Measurements from ENCODE around the gene MAPK7. TPM values are rescaled to one million over a fixed set of nuclear protein-coding genes. Genes with fewer than 3 reads are reported as not detected.

The MAPK7 gene
- total and polyA plus RNA-seq, 2 donors (not counting 1 experiment from before 2014, with no cell fraction given): 12.8 to 18.8 TPM

DNA sequence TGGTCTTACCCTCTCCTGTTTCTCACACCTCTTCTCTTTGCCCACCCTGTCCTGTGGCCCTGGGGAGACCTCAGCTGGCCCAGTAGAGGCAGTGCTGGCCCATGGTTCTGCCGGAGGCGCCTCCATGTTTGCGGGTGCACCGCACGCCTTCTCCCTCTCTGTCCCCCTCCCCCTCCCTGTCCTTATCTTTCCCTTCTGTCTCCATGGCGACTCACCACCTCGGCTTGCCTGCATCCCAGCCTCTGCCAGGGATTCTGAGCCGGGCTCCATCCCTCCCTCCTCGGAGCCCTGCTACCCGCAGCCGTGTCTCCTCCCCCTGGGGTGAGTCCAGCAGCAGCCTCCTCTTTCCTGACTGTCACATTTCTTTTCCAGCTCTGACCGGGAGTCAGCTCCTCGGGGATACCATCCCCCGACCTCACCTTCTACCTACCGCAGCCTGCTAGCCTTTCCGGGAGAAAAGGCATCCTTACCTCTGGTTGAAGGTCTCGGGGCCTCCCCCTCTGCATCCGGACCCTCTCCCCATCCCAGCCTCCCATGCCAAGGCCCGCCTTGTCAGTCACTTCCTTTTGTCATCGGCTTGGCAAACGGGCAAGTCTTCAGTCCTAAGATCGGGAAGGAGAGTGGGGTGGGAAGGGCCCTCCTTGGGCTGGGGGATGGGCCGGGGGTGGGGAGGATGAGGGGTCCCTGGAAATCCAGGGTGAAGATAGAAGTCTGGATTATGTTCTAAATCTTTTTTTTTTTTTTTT, 32.8 kb downstream of the MAPK7 start, which contains the start of gene RNF112:
Gene RNF112 (plus strand): TSS at position 358 of the 746 bp plus-strand sequence. CDS start 177 bp downstream, at position 535.
- H3K9ac ChIP-seq (ENCODE audit: insufficient read depth, low read length): no peak within 1 kb of the TSS
- no peaks in the 10 kb centered on the region for H3K79me2 ChIP-seq (ENCODE audit: control insufficient read depth, insufficient read depth, low read length)
- no peaks in the 10 kb centered on the region for H3K27me3 ChIP-seq (ENCODE audit: control insufficient read depth, insufficient read depth, low read length)
- no peaks in the 10 kb centered on the region for H3K9me3 ChIP-seq (ENCODE audit: control insufficient read depth, insufficient read depth, low read depth, low read length)
- no peaks in the 10 kb centered on the region for H3K36me3 ChIP-seq (ENCODE audit: control insufficient read depth, insufficient read depth, low read length)
- H3K27ac ChIP-seq (ENCODE audit: insufficient read depth, low read length): no peak within 1 kb of the TSS
- peak within 1 kb of the TSS; percentile 78 for H2AFZ ChIP-seq (ENCODE audit: low read length)
- peaks cover 6% of the 10 kb centered on the region for H3K4me1 ChIP-seq (ENCODE audit: control insufficient read depth, extremely low read depth, insufficient read depth, low read length)
- peak; percentile 56 to 67 for DNase-seq (ENCODE audit: low read depth in 2 of 2)
- peak within 1 kb of the TSS; percentile 78 for H3K4me2 ChIP-seq (ENCODE audit: extremely low read depth, insufficient read depth, low read length)
- H3K4me3 ChIP-seq (replicated peaks in 1 of 4; ENCODE audit: control extremely low read depth in 1 of 4, insufficient read depth in 1 of 4, low read depth in 3 of 4, low read length in 4 of 4): peak within 1 kb of the TSS in 3 of 4 experiments; percentile 32 to 47 (median 41)
- TF ChIP-seq, protein P1, sequence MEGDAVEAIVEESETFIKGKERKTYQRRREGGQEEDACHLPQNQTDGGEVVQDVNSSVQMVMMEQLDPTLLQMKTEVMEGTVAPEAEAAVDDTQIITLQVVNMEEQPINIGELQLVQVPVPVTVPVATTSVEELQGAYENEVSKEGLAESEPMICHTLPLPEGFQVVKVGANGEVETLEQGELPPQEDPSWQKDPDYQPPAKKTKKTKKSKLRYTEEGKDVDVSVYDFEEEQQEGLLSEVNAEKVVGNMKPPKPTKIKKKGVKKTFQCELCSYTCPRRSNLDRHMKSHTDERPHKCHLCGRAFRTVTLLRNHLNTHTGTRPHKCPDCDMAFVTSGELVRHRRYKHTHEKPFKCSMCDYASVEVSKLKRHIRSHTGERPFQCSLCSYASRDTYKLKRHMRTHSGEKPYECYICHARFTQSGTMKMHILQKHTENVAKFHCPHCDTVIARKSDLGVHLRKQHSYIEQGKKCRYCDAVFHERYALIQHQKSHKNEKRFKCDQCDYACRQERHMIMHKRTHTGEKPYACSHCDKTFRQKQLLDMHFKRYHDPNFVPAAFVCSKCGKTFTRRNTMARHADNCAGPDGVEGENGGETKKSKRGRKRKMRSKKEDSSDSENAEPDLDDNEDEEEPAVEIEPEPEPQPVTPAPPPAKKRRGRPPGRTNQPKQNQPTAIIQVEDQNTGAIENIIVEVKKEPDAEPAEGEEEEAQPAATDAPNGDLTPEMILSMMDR (conservative IDR thresholded peaks at IDR 0.05 in 1 of 2, IDR thresholded peaks at IDR 0.05 in 1 of 2; ENCODE audit: low read depth in 1 of 2, low read length in 2 of 2): peak in 1 of 2 donors; percentile 26
- TF ChIP-seq EZH2 (IDR thresholded peaks at IDR 0.05; ENCODE audit: low read length, missing control alignments): no peak
- no peaks in the 10 kb centered on the region for H4K20me1 ChIP-seq (ENCODE audit: control insufficient read depth, extremely low read depth, insufficient read depth, low read length)

DNA sequence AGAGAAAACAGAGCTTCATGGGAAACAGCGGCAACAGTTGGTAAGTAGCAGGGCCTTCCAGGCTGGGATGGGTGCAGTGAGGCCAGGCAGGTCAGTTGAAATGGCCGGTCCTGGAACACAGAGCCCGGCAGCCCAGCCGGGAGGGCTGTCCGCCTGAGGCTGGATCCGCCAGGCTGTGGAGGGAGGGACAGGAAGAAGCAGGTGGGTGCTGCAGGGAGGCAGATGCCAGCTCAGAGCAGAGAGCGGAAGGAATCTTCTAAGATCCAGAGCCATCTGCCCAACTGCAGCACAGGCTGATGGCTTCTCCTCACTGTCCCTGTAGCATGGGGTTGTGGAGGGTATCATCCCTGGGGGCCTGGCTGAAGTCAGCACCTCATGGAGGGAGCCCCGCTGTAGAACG, 33.3 kb downstream of the MAPK7 start:
- Histone ChIP-seq H3K9ac (ENCODE audit: insufficient read depth, low read length) (no peak overlapping the region), H4K20me1 (ENCODE audit: control insufficient read depth, extremely low read depth, insufficient read depth, low read length) (no peaks in the 10 kb centered on the region), H3K36me3 (ENCODE audit: control insufficient read depth, insufficient read depth, low read length) (no peaks in the 10 kb centered on the region), H3K27ac (ENCODE audit: insufficient read depth, low read length) (no peak overlapping the region), H3K27me3 (ENCODE audit: control insufficient read depth, insufficient read depth, low read length) (no peaks in the 10 kb centered on the region), H3K4me2 (ENCODE audit: extremely low read depth, insufficient read depth, low read length) (no peak overlapping the region), H3K4me1 (ENCODE audit: control insufficient read depth, extremely low read depth, insufficient read depth, low read length) (peaks cover 6% of the 10 kb centered on the region), H2AFZ (ENCODE audit: low read length) (no peak overlapping the region), H3K9me3 (ENCODE audit: control insufficient read depth, insufficient read depth, low read depth, low read length) (no peaks in the 10 kb centered on the region), H3K4me3 (replicated peaks in 1 of 4; ENCODE audit: control extremely low read depth in 1 of 4, insufficient read depth in 1 of 4, low read depth in 3 of 4, low read length in 4 of 4) (peak overlapping the region in 1 of 4 experiments; percentile 47), H3K79me2 (ENCODE audit: control insufficient read depth, insufficient read depth, low read length) (no peaks in the 10 kb centered on the region)
- no peak for DNase-seq (ENCODE audit: low read depth in 2 of 2)
- TF ChIP-seq EZH2 (IDR thresholded peaks at IDR 0.05; ENCODE audit: low read length, missing control alignments): no peak
- TF ChIP-seq, protein P1 (conservative IDR thresholded peaks at IDR 0.05 in 1 of 2, IDR thresholded peaks at IDR 0.05 in 1 of 2; ENCODE audit: low read depth in 1 of 2, low read length in 2 of 2): no peak

DNA sequence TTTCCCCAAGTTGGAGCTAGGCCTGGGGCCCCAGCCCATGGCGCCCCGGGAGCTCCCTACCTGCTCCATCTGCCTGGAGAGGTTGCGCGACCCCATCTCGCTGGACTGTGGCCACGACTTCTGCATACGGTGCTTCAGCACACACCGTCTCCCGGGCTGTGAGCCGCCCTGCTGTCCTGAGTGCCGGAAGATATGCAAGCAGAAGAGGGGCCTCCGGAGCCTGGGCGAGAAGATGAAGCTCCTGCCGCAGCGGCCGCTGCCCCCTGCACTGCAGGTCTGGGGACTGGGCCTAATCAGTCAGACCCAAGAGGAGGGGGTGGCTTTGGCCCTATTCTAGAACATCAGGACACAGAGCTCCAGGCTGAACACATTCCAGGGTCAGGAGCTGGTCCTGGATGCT, 34.2 kb downstream of the MAPK7 start:
- no peak overlapping the region for H3K9ac ChIP-seq (ENCODE audit: insufficient read depth, low read length)
- TF ChIP-seq, protein P1 (conservative IDR thresholded peaks at IDR 0.05 in 1 of 2, IDR thresholded peaks at IDR 0.05 in 1 of 2; ENCODE audit: low read depth in 1 of 2, low read length in 2 of 2): no peak
- no peak for TF ChIP-seq EZH2 (IDR thresholded peaks at IDR 0.05; ENCODE audit: low read length, missing control alignments)
- no peak overlapping the region for H3K4me2 ChIP-seq (ENCODE audit: extremely low read depth, insufficient read depth, low read length)

More for the DNA sequence above, 34.2 kb downstream of the MAPK7 start:
- no peak overlapping the region for H3K27ac ChIP-seq (ENCODE audit: insufficient read depth, low read length)
- no peak overlapping the region for H2AFZ ChIP-seq (ENCODE audit: low read length)
- no peaks in the 10 kb centered on the region for H3K9me3 ChIP-seq (ENCODE audit: control insufficient read depth, insufficient read depth, low read depth, low read length)
- no peak for DNase-seq (ENCODE audit: low read depth in 2 of 2)
- H3K4me3 ChIP-seq (replicated peaks in 1 of 4; ENCODE audit: control extremely low read depth in 1 of 4, insufficient read depth in 1 of 4, low read depth in 3 of 4, low read length in 4 of 4): no peak overlapping the region
- no peaks in the 10 kb centered on the region for H4K20me1 ChIP-seq (ENCODE audit: control insufficient read depth, extremely low read depth, insufficient read depth, low read length)
- no peaks in the 10 kb centered on the region for H3K79me2 ChIP-seq (ENCODE audit: control insufficient read depth, insufficient read depth, low read length)
- no peaks in the 10 kb centered on the region for H3K27me3 ChIP-seq (ENCODE audit: control insufficient read depth, insufficient read depth, low read length)
- peaks cover 6% of the 10 kb centered on the region for H3K4me1 ChIP-seq (ENCODE audit: control insufficient read depth, extremely low read depth, insufficient read depth, low read length)
- H3K36me3 ChIP-seq (ENCODE audit: control insufficient read depth, insufficient read depth, low read length): no peaks in the 10 kb centered on the region

Measured in fibroblast of lung (primary cell).